ENCODE data around the gene HES3.

The HES3 gene

DNA sequence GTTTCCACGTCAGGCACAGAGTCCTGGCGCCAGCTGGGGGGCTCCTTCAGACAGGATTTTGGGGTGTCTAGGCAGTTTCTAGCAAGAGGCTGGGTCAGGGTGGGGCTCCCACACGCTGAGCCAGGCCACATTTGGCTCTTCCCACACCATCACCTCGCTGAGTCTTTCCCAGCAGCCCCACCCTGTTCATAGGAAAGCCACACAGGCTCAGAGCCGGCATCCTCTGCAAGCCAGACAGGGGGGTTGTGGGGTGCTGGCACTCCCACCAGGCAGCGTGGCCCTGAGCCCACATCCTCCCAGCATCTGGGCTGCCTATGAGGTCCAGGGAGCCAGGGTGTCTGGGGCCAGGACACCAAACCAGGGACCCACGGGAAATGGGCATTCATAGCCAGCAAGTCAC, 19.7 kb downstream of the HES3 start:
- DNase-seq, result no peak

DNA sequence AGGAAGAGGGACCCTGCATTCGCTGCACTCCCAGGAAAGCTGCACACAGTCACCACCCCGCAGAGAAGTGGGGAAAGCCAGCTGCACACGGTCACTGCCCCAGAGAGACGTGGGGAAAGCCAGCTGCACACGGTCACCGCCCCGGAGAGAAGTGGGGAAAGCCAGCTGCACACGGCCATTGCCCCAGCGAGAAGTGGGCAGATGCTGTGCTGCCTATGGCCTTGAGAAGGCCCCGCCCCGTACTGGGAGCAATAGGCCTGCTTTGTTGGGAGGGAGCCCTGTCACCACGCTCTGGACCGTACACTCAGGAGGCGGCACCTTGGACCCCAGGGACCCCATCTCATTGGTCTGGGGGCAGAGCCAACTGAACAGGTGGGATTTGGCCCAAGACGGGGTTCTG, 21.2 kb downstream of the HES3 start:
- no peak for DNase-seq

DNA sequence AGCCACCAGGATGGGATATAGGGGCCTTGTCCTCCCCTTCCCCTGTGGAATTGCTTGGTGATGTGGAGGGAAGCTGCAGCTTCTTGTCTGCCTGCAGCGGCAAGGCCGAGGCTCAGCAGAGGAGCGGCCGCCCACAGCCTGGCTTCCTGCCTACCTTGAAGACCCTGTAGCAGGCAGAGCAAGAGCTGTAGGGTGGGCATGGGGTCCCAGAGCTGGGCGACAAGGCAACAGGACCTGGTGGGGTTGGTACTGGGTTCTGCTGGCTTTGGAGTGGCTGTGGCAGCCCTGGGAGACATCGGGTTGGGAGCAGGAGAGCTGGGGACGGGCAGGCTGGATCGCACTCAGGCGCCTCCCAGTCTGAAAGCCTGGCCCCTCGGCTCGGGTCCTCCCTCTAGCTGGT, 22.7 kb downstream of the HES3 start:
- DNase-seq, result no peak

DNA sequence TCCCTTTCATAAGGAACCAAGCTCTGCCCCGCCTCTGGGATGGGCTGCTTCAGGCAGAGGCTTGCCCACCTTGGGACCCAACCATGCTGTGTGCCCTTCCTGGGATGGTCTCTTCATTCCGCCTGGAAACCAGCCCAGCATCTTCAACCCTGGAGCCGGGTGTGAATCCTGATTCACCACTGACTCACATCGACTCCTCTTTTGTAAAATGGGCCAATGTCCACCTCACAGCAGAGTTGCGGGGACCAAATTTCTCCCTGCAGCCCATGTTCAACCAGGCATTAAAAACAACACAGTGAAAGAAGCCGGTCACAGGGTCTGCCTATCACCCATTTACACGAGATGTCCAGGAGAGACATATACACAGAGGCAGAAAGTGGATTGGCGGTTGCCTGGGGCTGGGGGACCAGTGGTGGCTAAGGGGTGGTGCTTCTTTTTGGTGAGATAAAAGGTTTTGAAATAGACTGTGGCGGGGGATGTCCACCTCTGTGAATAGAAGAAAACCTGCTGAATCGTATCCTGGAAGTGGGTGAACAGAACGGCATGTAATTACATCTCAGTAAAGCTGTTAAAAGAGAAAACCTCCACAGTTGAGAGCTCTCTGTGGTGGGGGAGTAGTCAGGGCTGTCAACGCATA, 23.8 kb downstream of the HES3 start:
- no peak for DNase-seq

DNA sequence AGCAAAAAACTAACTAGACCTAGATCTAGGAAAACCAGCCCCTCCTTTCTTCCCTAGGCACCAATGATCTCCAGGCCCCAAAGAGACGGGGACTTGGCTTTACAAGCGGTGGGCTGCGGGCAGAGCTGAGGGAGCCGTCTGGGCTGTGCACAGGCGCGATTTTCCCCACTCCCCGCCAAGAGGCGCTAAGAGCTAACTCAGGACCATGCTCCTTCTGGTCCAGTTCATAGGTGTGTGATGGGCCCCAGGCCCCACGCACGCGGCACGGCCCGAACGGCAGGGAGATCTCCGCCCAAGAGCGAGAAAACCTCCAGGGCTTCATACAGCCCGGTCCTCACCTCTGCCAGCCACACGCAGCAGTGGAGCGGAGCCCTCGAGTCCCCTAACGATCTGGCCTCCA, 24.4 kb downstream of the HES3 start:
- DNase-seq, result no peak

DNA sequence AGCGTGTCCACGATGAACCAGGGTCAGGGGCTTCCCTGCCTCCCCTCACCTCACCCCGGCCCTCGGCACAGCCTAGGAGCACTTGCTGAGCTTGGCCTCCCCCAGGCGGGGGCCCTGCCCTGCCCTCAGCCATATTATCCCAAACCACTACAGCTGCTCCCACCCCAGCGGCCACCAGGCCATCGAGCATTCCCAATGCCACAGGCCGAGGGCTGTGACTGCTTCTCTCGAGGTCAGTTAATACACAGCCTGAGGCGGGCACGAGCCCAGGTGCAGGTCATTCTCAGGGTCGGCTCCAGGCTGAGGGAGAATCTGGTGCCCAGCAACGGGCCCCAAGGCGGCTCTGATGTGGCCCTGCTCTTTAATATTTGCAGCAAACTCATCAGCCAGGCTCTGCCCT, 25.3 kb downstream of the HES3 start:
- DNase-seq, result no peak

DNA sequence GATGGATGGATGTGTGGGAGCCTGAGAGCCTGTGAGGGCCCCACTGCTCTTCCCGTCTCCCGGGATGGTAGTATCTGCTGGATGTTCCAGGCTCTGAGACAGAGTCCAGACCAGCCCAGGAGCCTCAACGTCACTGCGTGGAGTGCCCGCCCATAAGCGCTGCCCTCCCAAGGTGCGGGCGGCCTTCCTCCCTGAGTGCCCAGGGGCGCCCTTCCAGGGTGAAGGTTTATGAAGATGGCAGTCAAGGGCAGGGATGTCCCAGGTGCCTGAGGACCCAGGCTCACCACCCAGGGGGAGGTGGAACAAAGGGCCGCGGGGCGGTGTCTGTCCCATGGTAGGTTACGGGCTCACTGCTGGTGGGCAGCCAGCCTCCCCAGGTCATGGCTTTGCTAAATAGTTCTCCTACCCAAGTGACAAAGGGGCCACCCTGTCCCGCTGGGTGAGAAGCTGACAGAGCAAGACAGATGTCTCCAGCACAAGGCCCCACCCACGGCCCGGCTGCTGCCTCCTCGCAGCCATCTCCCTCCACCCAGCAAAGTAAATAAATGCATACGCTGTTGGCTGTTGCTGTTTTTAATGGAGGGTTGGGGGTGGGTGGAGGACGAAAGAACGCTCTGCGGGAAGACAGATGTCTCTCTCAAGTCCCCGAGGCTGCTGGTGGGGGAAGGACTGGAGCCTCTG, 25.9 kb downstream of the HES3 start:
- DNase-seq, result no peak

DNA sequence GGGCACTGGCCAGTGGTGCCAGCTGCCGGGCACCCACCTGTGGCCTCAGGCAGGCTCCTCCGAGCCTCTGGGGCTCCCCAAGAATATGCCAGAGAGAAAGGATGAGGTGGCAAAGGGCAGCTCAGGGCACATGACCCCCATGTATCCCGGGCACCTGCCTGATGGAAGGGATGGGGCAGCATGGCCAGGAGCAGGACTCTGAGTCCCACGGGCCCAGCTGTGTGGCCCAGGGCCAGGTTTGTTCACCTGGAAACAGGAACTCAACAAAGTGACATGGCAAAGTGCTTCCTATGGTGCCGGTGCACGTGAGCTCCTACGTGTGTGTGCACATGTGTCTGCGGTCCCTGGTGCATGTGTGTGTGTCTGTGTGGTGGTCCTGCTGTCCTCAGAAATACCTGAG, 26.4 kb downstream of the HES3 start:
- no peak for DNase-seq

DNA sequence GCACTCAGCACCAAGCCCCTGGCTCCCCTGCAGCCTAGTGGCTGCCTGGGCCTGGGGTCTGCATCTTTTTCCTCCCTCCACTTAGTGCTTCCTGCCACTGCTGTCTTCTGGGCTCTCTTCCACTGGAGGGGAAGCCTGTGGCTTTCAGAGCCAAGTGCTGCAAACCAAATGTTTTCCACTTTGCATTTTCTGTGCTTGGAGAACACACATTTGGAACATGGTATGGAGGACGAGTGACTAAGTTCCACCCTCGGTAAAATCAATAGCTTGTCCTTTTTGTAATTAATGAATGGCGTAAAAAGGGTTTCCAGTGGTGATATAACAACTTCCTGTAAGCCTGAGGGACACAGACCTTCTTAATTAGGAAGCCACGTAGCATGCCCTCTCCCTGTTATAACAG, 27.0 kb downstream of the HES3 start:
- DNase-seq, result no peak

DNA sequence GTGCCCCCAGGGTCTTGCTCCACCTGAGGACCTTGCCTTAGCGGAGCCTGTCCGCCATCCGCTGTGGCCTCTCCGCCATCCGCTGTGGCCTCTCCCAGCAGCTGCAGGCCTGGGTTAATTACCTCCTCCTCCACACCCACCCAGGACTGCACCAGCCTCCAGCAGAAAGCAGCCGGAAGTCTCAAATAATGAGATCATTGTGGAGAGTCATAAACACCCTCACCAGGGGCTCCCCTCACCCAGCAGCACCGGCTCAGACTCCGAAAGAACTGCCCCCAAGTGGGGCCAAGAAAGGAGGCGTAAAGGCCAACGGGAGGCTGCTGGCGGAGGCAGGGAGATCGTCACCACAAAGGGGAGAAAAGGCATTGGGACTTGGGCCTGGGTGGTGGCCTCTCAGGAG, 27.6 kb downstream of the HES3 start:
- DNase-seq, result no peak

DNA sequence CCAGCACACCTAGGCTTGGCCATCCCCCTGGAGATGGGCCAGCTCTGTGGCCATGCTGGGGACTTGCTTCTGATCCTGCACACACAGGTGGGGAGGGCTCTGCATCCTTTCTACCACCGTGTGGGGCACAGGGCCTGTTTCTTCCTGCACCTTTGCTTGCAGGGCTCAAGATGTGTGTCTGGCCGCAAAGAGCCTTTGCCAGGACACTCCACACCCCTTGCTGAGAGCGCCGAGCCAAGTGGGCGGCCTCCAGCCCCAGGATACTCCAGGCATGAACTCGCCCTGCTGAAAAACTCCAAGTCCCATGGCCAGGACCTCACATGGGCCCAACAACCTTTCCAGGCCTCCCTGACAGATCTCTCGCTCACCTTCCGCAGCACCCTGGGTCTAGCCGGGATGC, 28.5 kb downstream of the HES3 start:
- no peak for DNase-seq

DNA sequence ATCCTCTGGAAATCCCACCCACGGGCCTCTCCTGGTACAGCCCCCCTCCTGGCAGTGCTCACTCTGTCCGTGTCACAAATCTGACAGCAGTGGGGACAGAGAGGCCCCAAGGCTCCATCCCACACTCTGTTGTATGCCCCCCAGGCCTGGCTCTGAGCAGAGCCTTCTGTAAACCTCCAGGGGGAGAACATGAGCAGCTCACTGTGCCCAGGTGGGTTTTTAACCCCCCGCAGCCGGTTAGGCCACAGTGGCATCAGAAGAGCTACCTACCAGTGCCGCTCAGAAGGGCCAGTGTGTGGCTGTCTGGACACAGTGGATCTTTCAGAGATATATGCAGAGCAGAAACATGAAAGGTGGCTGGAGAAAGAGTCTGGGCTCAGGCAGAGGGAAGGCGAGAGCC, 28.9 kb downstream of the HES3 start:
- no peak for DNase-seq

DNA sequence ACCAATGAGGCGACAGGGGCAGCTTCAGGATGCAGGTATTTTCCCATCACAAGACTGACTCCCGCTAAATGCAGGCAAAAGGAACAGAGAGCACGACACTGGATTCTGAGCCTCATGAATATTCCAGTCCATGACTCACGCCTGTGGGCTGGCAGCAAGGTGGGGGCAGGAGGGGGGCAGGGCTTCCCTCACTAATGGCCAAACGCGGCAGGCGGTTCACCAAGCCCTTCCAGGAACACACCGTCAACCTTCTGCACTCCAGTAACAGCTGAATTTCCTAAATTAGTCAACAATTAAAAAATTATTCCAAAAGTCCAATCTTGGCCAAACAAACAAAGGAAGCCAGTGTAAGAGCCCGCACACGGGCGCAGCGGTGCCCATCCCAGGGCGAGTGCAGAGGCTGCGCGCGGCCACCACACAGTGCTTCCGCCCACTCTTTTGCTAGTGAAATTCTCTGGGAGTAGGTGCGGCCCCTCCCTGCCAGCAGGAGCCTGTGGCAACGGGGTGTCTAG, 29.5 kb downstream of the HES3 start:
- DNase-seq, result no peak

DNA sequence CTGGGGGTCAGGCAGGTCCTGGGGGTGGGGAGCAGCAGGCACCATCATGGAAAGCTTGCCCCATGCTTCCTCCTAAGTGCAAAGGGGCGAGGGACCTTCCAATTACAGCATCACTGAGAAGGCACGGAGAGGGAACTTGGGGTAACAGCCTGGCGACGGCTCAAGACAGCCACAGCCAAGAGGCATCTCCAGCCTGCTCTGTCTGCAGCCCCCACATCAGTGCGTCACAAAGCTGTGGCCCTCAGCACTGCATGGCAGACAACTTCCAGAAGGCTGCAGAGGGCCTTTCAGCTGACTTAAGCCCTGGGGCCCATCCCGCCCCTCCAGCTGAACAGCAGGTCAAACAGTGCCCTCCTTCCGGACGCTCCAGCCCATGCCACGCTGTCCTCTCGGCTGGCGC, 30.1 kb downstream of the HES3 start:
- DNase-seq, result no peak

DNA sequence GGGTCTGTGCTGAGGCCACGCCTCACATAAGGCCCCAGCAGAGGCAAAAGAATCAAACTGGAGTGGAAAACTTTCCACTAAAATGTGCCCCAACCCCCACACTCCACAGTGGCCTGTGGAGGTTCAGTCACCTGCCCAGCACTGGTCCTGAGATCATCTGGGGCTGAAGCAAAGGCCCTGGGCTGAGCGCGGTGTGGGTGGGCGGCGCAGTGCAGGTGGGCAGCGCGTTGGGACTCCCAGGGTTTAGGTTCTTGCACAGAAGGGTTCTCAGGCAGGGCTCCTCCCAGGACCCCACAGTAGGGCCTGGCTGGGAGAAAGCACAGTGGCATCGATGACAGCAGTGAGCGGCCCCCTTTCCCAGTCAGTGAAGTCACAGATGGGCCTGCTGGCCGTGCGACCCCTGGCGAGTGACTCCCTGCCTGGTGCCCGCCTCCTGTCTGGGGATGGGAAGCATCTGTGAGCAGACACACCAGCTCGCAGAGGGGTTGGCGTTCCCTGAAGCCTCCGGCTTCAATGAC, 30.7 kb downstream of the HES3 start:
- DNase-seq, result no peak

DNA sequence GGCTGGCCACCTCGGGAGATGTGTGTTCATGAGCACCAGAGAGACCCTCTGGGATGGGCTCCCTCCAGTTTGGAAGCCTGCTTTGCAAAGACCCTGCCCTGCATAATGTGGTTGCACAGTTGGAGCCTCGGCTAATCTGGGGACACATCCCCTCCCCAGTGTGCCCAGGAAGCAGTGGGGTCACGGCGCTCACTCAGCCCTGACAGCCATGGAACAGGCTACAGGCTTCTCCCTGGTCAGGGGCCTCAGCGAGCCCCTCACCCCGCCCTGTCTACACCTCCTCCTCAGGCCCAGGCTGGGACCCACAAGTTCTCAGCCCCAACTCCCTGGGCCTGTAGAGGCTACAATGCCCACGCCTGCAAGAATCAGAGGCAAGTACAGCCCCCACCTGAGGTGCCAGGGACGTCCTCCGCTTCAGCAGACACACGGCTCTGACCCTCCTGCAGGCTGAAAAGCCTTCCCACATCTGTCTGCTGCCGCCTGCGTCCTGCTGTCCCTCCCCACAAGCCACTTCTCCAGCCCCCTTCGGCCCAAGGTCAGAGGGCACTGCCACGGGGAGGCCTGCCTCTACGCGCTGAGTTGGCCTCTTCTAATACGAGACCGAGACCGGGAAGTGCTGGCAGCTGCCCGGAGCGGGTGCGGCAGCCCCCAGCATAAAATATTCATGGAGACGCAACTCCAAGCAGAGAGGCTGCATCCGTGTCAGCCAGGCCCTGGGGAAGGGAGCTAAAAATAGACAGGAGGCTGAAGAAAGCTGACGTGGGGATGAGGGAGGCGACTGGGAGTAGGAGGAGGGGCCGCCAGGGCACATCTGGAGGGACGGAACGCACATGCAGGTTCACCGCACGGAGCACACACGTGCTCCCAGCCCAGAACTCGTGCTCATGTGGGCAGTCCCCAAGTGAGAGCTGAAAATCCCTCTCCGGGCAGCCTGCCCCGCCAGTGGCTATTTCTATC, 32.1 kb downstream of the HES3 start:
- DNase-seq, result no peak

DNA sequence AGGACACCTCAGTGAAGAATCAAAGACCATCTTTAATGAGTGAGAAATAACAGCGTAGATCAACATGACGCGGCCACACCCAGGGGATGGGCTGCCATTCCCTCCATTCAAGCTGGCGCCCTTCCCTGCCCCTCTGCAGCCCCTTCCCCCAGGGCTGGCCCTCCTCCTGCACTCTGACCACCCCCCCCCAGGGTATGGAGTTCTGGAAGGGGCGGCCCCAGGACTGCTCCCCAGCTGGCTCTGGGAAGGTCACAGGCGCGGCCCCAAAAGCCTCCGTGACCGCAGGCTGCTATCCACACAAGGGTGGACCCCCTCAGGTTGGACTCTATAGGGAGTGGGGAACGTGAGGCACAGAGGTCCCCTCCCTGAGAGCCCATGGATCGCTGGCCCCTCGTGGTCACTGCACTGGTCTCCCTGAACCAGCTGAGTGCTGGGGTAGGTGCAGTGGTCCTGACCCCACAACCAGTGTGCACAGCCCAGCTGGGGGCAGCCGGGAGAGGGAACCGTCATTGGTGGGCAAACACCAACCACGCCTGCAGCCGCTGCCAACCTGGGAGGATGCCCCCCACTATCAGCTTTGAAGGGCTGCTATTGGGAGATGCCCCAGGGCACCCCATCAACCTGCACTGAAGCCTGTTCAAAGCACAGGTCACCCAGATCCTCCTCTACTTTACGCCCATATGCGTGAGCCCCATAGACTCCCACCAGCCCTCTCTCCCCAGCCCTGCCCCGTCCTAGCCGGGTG, 33.0 kb downstream of the HES3 start:
- DNase-seq, result no peak

DNA sequence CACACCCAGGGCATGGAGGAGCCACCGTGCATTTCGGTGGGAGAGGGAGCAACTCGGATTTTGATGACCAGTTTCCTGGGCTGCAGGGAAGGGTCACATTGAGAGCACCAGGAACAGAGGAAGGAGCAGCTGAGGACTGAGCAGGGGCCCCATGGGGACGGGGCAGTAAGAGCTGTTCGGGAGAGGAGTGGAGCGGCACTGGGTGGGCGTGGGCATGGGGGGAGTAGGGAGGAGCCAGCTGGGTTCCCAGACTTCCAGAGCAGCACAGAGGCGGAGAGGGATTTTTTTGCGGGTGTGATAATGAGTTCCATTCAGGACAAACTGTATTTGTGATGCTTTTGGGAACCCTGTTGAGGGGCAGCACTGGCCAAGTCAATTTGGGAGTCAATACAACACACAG, 34.3 kb downstream of the HES3 start:
- DNase-seq, result no peak

DNA sequence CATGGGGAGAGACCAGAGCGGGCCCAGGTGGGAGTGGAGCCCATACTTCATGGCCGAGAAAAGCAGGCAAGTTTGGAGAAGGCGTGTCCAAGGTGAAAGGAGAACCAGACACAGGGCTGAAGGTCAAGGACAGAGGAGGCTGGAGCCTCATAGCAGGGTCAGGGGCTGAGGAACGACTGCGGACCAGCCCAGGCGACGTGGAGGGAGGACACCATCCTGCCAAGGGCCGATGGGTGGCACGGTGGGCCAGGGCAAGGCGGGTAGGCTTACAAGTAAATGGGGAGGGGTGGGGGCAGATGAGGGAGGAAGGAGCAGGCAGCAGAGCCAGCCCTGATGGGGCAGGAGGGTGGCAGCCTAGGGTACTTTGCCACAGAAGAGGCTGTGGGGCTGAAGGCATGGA, 35.1 kb downstream of the HES3 start:
- no peak for DNase-seq

DNA sequence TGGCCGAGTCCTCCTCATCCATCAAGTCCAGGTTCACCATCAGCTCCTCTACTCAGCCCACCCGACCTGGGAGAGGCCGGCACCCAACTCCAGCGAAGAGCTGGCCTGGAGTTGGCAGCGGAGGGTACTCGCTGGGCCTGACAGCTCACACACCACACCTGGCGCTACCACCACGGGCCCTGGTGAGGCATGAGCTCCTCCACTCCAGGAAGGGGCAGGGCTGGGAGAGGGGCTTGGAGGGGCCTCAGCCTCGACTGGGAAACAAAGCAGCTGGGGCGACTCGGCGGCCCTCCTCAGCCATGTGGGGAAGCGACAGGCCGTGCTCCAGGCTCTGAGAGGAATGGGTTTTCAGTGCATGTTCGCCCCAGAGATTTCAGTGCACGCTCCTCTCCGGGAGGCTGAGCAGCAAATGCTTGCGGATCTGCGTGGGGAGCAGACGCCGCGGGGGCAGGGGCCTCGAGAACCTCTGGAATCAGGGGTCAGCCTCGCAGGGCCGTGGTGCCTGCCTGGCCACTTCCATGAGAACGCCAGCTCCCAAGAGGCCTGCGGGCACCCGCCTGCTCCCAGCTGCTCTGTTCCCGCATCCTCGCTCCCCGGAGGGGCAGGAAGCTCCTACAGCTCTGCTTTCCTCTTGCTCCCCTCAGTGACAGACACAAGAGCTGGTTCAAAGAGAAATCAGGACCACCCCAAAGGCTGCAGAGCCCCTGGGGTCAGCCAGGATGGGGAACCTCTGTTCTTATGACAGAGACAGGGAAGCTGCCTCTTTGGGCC, 35.8 kb downstream of the HES3 start:
- no peak for DNase-seq

DNA sequence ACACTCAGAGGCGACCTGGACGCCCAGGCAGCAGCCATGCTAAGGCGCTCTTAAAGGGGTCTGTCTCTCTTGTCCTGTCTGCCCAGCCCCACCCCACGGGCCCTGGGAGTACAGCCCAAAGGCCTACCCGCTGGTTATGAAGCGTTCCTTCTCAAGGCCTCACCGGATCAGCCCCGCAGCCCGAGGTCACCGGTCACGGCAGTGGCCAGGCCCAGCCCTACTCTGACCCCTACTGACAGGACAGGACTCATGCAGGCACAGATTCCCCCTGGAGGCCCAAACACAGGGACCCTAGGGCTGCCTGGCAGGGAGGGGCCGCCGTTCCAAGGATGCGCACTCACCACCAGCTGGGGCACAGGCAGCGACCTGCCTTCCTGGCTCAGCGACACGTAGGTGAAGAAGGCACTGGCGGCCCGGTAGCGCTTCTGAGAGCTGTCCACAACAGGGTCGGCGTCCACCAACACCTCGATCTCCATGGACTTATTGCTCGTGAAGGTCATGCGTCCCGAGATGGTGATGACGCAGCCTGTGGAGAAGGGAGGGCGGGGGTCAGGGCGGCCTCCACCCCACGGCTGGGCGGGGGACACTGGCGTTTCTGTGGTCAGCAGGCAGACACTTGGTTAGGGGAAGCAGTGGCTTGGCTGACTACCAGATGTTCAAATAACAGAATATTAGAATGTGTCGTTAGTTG, 36.9 kb downstream of the HES3 start:
- DNase-seq, result no peak

All from T-helper 1 cell (primary cell).